Naive thymus-derived CD8-positive, alpha-beta T cell (primary cell): Measurements from ENCODE around the gene B4GALT2. TPM values are rescaled to one million over a fixed set of nuclear protein-coding genes. Genes with fewer than 3 reads are reported as not detected.
A peak's percentile ranks its signal among the peaks of the same experiment; 100 is the strongest.

ENCODE experiments used
- ATAC-seq, 2 donors: fragments of 150-1000 bp; cut with Tn5 transposase in 1 of 2; sonication (Bioruptor Pico), chemical (Tn5 transposase) in 1 of 2; 1 replicate in 1 of 2; 2 replicates in 1 of 2; pipeline ENCODE4 v1.10.0; 2021; ENCODE audit warnings: mild to moderate bottlenecking in 2 of 2, moderate library complexity in 2 of 2
- POLR2A ChIA-PET: fragments of 350-600 bp; sonication (Branson Sonifier 250); formaldehyde crosslinking; loops from one replicate; lab custom pipeline; 2021; ENCODE audit warnings: antibody characterized with exemption; lab: Charles Lee
- DNase-seq, 10 donors: peaks; one replicate each; pipeline versions ENCODE4 v3.0.0 to v3.0.0-alpha.2; 2020 to 2022
- H3K27ac Mint-ChIP-seq, 10 donors: one replicate each; pipeline ENCODE4 v1.8.0; 2020 to 2022; ENCODE audit warnings: mild to moderate bottlenecking in 10 of 10, mixed read lengths in 10 of 10, moderate library complexity in 4 of 10, inconsistent platforms in 1 of 10
- H3K27me3 Mint-ChIP-seq, 5 donors: one replicate each; pipeline ENCODE4 v1.8.0; 2021 to 2022; ENCODE audit warnings: mixed read lengths in 5 of 5
- H3K36me3 Mint-ChIP-seq, 3 donors: one replicate each; pipeline ENCODE4 v1.8.0; 2020 to 2022; ENCODE audit warnings: mixed read lengths in 3 of 3, mild to moderate bottlenecking in 2 of 3, inconsistent platforms in 1 of 3
- H3K4me1 Mint-ChIP-seq, 4 donors: one replicate each; pipeline ENCODE4 v1.8.0; 2021 to 2022; ENCODE audit warnings: mixed read lengths in 4 of 4
- H3K4me3 Mint-ChIP-seq, 10 donors: one replicate each; pipeline ENCODE4 v1.8.0; 2020 to 2022; ENCODE audit warnings: mild to moderate bottlenecking in 10 of 10, mixed read lengths in 10 of 10, moderate library complexity in 6 of 10, inconsistent platforms in 1 of 10
- H3K9me3 Mint-ChIP-seq, 9 donors: one replicate each; pipeline ENCODE4 v1.8.0; 2020 to 2022; ENCODE audit warnings: mixed read lengths in 9 of 9, mild to moderate bottlenecking in 3 of 9, inconsistent platforms in 1 of 9, moderate library complexity in 1 of 9
- polyA plus RNA-seq, 3 donors: library from polyadenylated mRNA; unstranded; fragments of 300-500 nt; fragmentation: Illumina TruSeq; gene quantifications; one replicate each; pipeline ENCODE4 v1.2.3, GENCODE V29; 2021
- total RNA-seq, 8 experiments: library from RNA in 2 of 8; stranded (reverse) in 2 of 8; gene quantifications; one replicate each; pipeline ENCODE4 v1.2.3 and lab custom pipeline; 2021 to 2026

The B4GALT2 gene
- total and polyA plus RNA-seq, 5 experiments from 2014 or later, result 0.11 to 0.83 (median 0.32) TPM; not detected in 1

GRCh38 chr1:43992232-43992995 lies 13.4 kb downstream of the B4GALT2 start:
- Mint-ChIP-seq H3K27ac (peak overlapping the region in 8 of 10 donors; percentile 28 to 91 (median 57)), H3K4me1 (peaks cover 15 to 20% (median 18%) of the 10 kb centered on the region in 4 donors), H3K4me3 (peak overlapping the region; percentile 87 to 96 (median 94)), H3K27me3 (peaks cover 0 to 2% (median 0%) of the 10 kb centered on the region in 5 donors), H3K9me3 (no peaks in the 10 kb centered on the region), H3K36me3 (no peaks in the 10 kb centered on the region)
- POLR2A ChIA-PET, result interaction anchor here (1.3 kb wide), 1 partner anchor 16 kb away, joined by 4 read pairs; no protein-coding TSS in a partner anchor
- DNase-seq (no peak), ATAC-seq (no peak)

- Mint-ChIP-seq H3K4me1 (peaks cover 15 to 20% (median 18%) of the 10 kb centered on the region in 4 donors), H3K9me3 (no peaks in the 10 kb centered on the region), H3K27me3 (peaks cover 0 to 2% (median 0%) of the 10 kb centered on the region in 5 donors), H3K27ac (no peak overlapping the region), H3K36me3 (no peaks in the 10 kb centered on the region), H3K4me3 (peak overlapping the region in 5 of 10 donors; percentile 47 to 95 (median 87))
- ATAC-seq (no peak), DNase-seq (no peak)
- POLR2A ChIA-PET, result no interaction called here
Measured at GRCh38 chr1:43993206-43993914, 14.3 kb downstream of the B4GALT2 start.

GRCh38 chr1:43994071-43994470 lies 15.1 kb downstream of the B4GALT2 start:
- Mint-ChIP-seq H3K27ac (no peak overlapping the region), H3K27me3 (peaks cover 0 to 2% (median 0%) of the 10 kb centered on the region in 5 donors)
- POLR2A ChIA-PET, result no interaction called here

GRCh38 chr1:43994794-43995790 lies 16.1 kb downstream of the B4GALT2 start:
- POLR2A ChIA-PET, result no interaction called here
- peaks cover 0 to 2% (median 0%) of the 10 kb centered on the region in 5 donors for H3K27me3 Mint-ChIP-seq
- no peaks in the 10 kb centered on the region for H3K9me3 Mint-ChIP-seq
- H3K4me1 Mint-ChIP-seq, result peaks cover 16 to 20% (median 18%) of the 10 kb centered on the region in 4 donors
- H3K27ac Mint-ChIP-seq, result peak overlapping the region in 2 of 10 donors; percentile 5 to 71
- ATAC-seq (no peak), DNase-seq (no peak)
- no peaks in the 10 kb centered on the region for H3K36me3 Mint-ChIP-seq
- H3K4me3 Mint-ChIP-seq, result no peak overlapping the region

More at GRCh38 chr1:43994071-43994470, 15.1 kb downstream of the B4GALT2 start:
- H3K4me3 Mint-ChIP-seq, result no peak overlapping the region
- H3K4me1 Mint-ChIP-seq, result peaks cover 17 to 20% (median 18%) of the 10 kb centered on the region in 4 donors
- ATAC-seq (no peak), DNase-seq (no peak)
- no peaks in the 10 kb centered on the region for H3K36me3 Mint-ChIP-seq
- no peaks in the 10 kb centered on the region for H3K9me3 Mint-ChIP-seq

GRCh38 chr1:43995984-43996732 lies 17.1 kb downstream of the B4GALT2 start:
- ATAC-seq, result no peak
- peaks cover 0 to 2% (median 0%) of the 10 kb centered on the region in 5 donors for H3K27me3 Mint-ChIP-seq
- DNase-seq, result no peak
- no peaks in the 10 kb centered on the region for H3K36me3 Mint-ChIP-seq
- POLR2A ChIA-PET, result no interaction called here
- H3K27ac Mint-ChIP-seq, result peak overlapping the region in 1 of 10 donors; percentile 20
- H3K4me3 Mint-ChIP-seq, result no peak overlapping the region
- peaks cover 14 to 16% (median 15%) of the 10 kb centered on the region in 4 donors for H3K4me1 Mint-ChIP-seq
- H3K9me3 Mint-ChIP-seq, result no peaks in the 10 kb centered on the region

- Mint-ChIP-seq H3K4me3 (no peak overlapping the region), H3K27me3 (peaks cover 0 to 2% (median 0%) of the 10 kb centered on the region in 5 donors), H3K4me1 (peaks cover 10 to 14% (median 12%) of the 10 kb centered on the region in 4 donors), H3K27ac (no peak overlapping the region), H3K36me3 (no peaks in the 10 kb centered on the region), H3K9me3 (no peaks in the 10 kb centered on the region)
- DNase-seq, result no peak
- no peak for ATAC-seq
- POLR2A ChIA-PET, result no interaction called here
Measured at GRCh38 chr1:43996733-43997115, 17.7 kb downstream of the B4GALT2 start.

GRCh38 chr1:43997295-43997999 lies 18.4 kb downstream of the B4GALT2 start:
- H3K36me3 Mint-ChIP-seq, result no peaks in the 10 kb centered on the region
- H3K4me1 Mint-ChIP-seq, result peaks cover 4 to 9% (median 6%) of the 10 kb centered on the region in 4 donors
- no peak for ATAC-seq
- H3K4me3 Mint-ChIP-seq, result no peak overlapping the region
- H3K27me3 Mint-ChIP-seq, result peaks cover 0 to 2% (median 0%) of the 10 kb centered on the region in 5 donors
- H3K27ac Mint-ChIP-seq, result no peak overlapping the region
- POLR2A ChIA-PET, result interaction anchor here (0.6 kb wide), 1 partner anchor 8 kb away, joined by 3 read pairs; no protein-coding TSS in a partner anchor
- no peak for DNase-seq
- no peaks in the 10 kb centered on the region for H3K9me3 Mint-ChIP-seq

GRCh38 chr1:43998000-43998378 lies 19.0 kb downstream of the B4GALT2 start:
- Mint-ChIP-seq H3K9me3 (no peaks in the 10 kb centered on the region), H3K4me1 (peaks cover 0 to 4% (median 3%) of the 10 kb centered on the region in 4 donors), H3K27ac (no peak overlapping the region)

GRCh38 chr1:43999455-43999854 lies 20.4 kb downstream of the B4GALT2 start:
- H3K9me3 Mint-ChIP-seq, result no peaks in the 10 kb centered on the region
- H3K4me1 Mint-ChIP-seq, result peaks cover 0 to 4% (median 0%) of the 10 kb centered on the region in 4 donors
- H3K4me3 Mint-ChIP-seq, result no peak overlapping the region
- ATAC-seq (no peak), DNase-seq (no peak)
- POLR2A ChIA-PET, result interaction anchor here (1.2 kb wide), 1 partner anchor 24 kb away, joined by 9 read pairs; the partner anchor contains the start of gene ATP6V0B
- no peaks in the 10 kb centered on the region for H3K36me3 Mint-ChIP-seq
- no peak overlapping the region for H3K27ac Mint-ChIP-seq
- peaks cover 0 to 2% (median 0%) of the 10 kb centered on the region in 5 donors for H3K27me3 Mint-ChIP-seq

More at GRCh38 chr1:43998000-43998378, 19.0 kb downstream of the B4GALT2 start:
- ATAC-seq, result no peak
- POLR2A ChIA-PET, result no interaction called here
- Mint-ChIP-seq H3K36me3 (no peaks in the 10 kb centered on the region), H3K4me3 (no peak overlapping the region), H3K27me3 (peaks cover 0 to 2% (median 0%) of the 10 kb centered on the region in 5 donors)
- DNase-seq, result no peak

- Mint-ChIP-seq H3K36me3 (no peaks in the 10 kb centered on the region), H3K9me3 (no peaks in the 10 kb centered on the region), H3K27me3 (peaks cover 0 to 2% (median 0%) of the 10 kb centered on the region in 5 donors), H3K27ac (no peak overlapping the region), H3K4me3 (no peak overlapping the region), H3K4me1 (peaks cover 0 to 2% (median 0%) of the 10 kb centered on the region in 4 donors)
- ATAC-seq (no peak), DNase-seq (no peak)
- POLR2A ChIA-PET, result interaction anchor here (1.2 kb wide), 1 partner anchor 25 kb away, joined by 9 read pairs; the partner anchor contains the start of gene ATP6V0B
Measured at GRCh38 chr1:44000122-44000665, 21.2 kb downstream of the B4GALT2 start.
